IMR-90 (cell line): ENCODE measurements around the gene AP2B1. TPM values are rescaled to one million over a fixed set of nuclear protein-coding genes. Genes with fewer than 3 reads are reported as not detected.

Experiments used
- ATAC-seq: fragments of 200-7000 bp; cut with Tn5 transposase; 2 replicates; pipeline ENCODE4 v1.9.1; 2020; ENCODE audit warnings: low read depth, mild to moderate bottlenecking, moderate library complexity
- BruUV-seq: library from RNA; stranded (reverse); fragments of 400-500 nt; replicated peaks from 2 replicates; lab custom pipeline; 2021; lab: Mats Ljungman, UMichigan
- CTCF ChIA-PET: fragments of 300-600 bp; formaldehyde crosslinking; extraction: SDS; loops from one replicate; lab custom pipeline; 2021; ENCODE audit warnings: antibody characterized with exemption; lab: Yijun Ruan, JAX
- POLR2A ChIA-PET: fragments of 300-600 bp; sonication (Branson Sonifier 250); formaldehyde crosslinking; loops from one replicate; lab custom pipeline; 2022; ENCODE audit warnings: antibody characterized with exemption; ENCODE audit not compliant: unreplicated experiment; lab: Charles Lee
- DNase-seq: peaks from one replicate; pipeline ENCODE4 v3.0.0; 2013
- H2AFZ ChIP-seq: replicated peaks from 2 replicates; pipeline ENCODE3; 2013; ENCODE audit warnings: low read length, mild to moderate bottlenecking; ENCODE audit not compliant: poor library complexity
- H2AK5ac ChIP-seq: 2 replicates; pipeline ENCODE4 v1.6.1; 2013; ENCODE audit warnings: low read depth, low read length, inconsistent platforms
- H2AK9ac ChIP-seq: replicated peaks from 2 replicates; pipeline ENCODE3; 2013; ENCODE audit warnings: mild to moderate bottlenecking, low read depth, low read length, moderate library complexity; ENCODE audit not compliant: poor library complexity
- H2BK120ac ChIP-seq: 2 replicates; pipeline ENCODE4 v1.6.1; 2013; ENCODE audit warnings: low read depth, low read length, inconsistent platforms
- H2BK15ac ChIP-seq: 3 replicates; pipeline ENCODE4 v1.6.1; 2013; ENCODE audit warnings: low read depth, low read length, inconsistent platforms
- H2BK20ac ChIP-seq: 2 replicates; pipeline ENCODE4 v1.6.1; 2013; ENCODE audit warnings: low read depth, mild to moderate bottlenecking, inconsistent platforms, low read length, moderate library complexity
- H2BK5ac ChIP-seq: 2 replicates; pipeline ENCODE4 v1.6.1; 2013; ENCODE audit warnings: mild to moderate bottlenecking, low read depth, low read length, inconsistent platforms; ENCODE audit not compliant: poor library complexity, severe bottlenecking
- H3K14ac ChIP-seq: replicated peaks from 2 replicates; pipeline ENCODE4 v1.6.1; 2013; ENCODE audit warnings: low read depth, low read length, inconsistent platforms
- H3K18ac ChIP-seq: 2 replicates; pipeline ENCODE4 v1.6.1; 2013; ENCODE audit warnings: low read depth, low read length, control low read depth
- H3K23ac ChIP-seq: 2 replicates; pipeline ENCODE4 v1.6.1; 2013; ENCODE audit warnings: low read depth, low read length, inconsistent platforms
- H3K27ac ChIP-seq: 2 replicates; pipeline ENCODE4 v1.5.1; 2013; ENCODE audit warnings: mild to moderate bottlenecking, control low read depth, low read length; ENCODE audit not compliant: insufficient read depth
- H3K27me3 ChIP-seq: 2 replicates; pipeline ENCODE4 v1.6.1; 2013; ENCODE audit warnings: low read length; ENCODE audit not compliant: control insufficient read depth, insufficient read depth
- H3K36me3 ChIP-seq: 2 replicates; pipeline ENCODE4 v1.6.1; 2013; ENCODE audit warnings: low read length, mixed read lengths; ENCODE audit not compliant: control insufficient read depth, insufficient read depth
- H3K4ac ChIP-seq: 2 replicates; pipeline ENCODE4 v1.6.1; 2013; ENCODE audit warnings: low read depth, low read length, inconsistent platforms
- H3K4me1 ChIP-seq: 2 replicates; pipeline ENCODE4 v1.6.1; 2013; ENCODE audit warnings: low read length, mixed read lengths; ENCODE audit not compliant: control insufficient read depth, insufficient read depth
- H3K4me2 ChIP-seq: 2 replicates; pipeline ENCODE4 v1.6.1; 2013; ENCODE audit warnings: low read depth, mild to moderate bottlenecking, control low read depth, low read length, moderate library complexity
- H3K4me3 ChIP-seq: 2 replicates; pipeline ENCODE4 v1.5.1; 2013; ENCODE audit warnings: low read depth, mild to moderate bottlenecking, control low read depth, low read length, moderate library complexity; ENCODE audit not compliant: insufficient read depth
- H3K56ac ChIP-seq: 2 replicates; pipeline ENCODE4 v1.6.1; 2013; ENCODE audit warnings: low read length, inconsistent platforms; ENCODE audit not compliant: insufficient read depth; ENCODE audit errors: extremely low read depth
- H3K79me1 ChIP-seq, 2 experiments: 2 replicates each; pipeline ENCODE4 v1.6.1; 2013; ENCODE audit warnings: low read length in 2 of 2, inconsistent platforms in 1 of 2, low read depth in 1 of 2
- H3K9ac ChIP-seq: 2 replicates; pipeline ENCODE4 v1.6.1; 2013; ENCODE audit warnings: low read depth, low read length, control low read depth
- H3K9me1 ChIP-seq: 2 replicates; pipeline ENCODE4 v1.6.1; 2013; ENCODE audit warnings: low read length, inconsistent platforms; ENCODE audit not compliant: insufficient read depth
- H3K9me3 ChIP-seq: 2 replicates; pipeline ENCODE4 v1.6.1; 2013; ENCODE audit warnings: low read length; ENCODE audit not compliant: control insufficient read depth, insufficient read depth
- H4K20me1 ChIP-seq: 2 replicates; pipeline ENCODE4 v1.6.1; 2013; ENCODE audit warnings: low read length, inconsistent platforms; ENCODE audit not compliant: insufficient read depth
- H4K5ac ChIP-seq: 2 replicates; pipeline ENCODE4 v1.6.1; 2013; ENCODE audit warnings: mild to moderate bottlenecking, low read depth, low read length, control low read depth
- H4K8ac ChIP-seq, 2 experiments: 2 replicates each; pipeline ENCODE4 v1.6.1; 2013; ENCODE audit warnings: low read depth in 2 of 2, low read length in 2 of 2, control low read depth in 1 of 2, inconsistent platforms in 1 of 2
- H4K91ac ChIP-seq: 2 replicates; pipeline ENCODE4 v1.6.1; 2013; ENCODE audit warnings: low read depth, low read length, inconsistent platforms; ENCODE audit not compliant: insufficient read depth
- CEBPB ChIP-seq: IDR thresholded peaks from 2 replicates; pipeline ENCODE4 v1.6.1; 2012; ENCODE audit warnings: low read depth, low read length, improper control_type of control experiment
- FOS ChIP-seq: fragments of 150-350 bp; IDR thresholded peaks from 2 replicates; pipeline ENCODE4 v1.6.1; 2016; ENCODE audit warnings: low read depth, low read length
- dilution Hi-C: fragments of 300-500 bp; cut with HindIII; formaldehyde crosslinking; loops from one replicate; pipeline ENCODE4 v1.14.3; 2018; ENCODE audit warnings: low sequenced_read_pairs; ENCODE audit not compliant: unreplicated experiment
- in situ Hi-C: fragments of 300-500 bp; cut with MboI; formaldehyde crosslinking; loops from 3 replicates; pipeline ENCODE4 v1.14.3; 2019; ENCODE audit warnings: low sequenced_read_pairs, inconsistent platforms, mixed read lengths
- intact Hi-C: fragments of 100-400 bp; cut with micrococcal nuclease; formaldehyde crosslinking; loops from 2 replicates; pipeline ENCODE4 v1.10.0; 2022
- polyA plus RNA-seq, 3 experiments: library from polyadenylated mRNA; depleted of rRNA; stranded (reverse); fragments of >200 nt; gene quantifications; 2 replicates each; pipeline ENCODE4 v1.2.3, GENCODE V29; 2012; ENCODE audit warnings: low replicate concordance in 1 of 3
- total RNA-seq: library from RNA; depleted of rRNA; stranded (reverse); fragments of >200 nt; gene quantifications from 2 replicates; pipeline ENCODE4 v1.2.3, GENCODE V29; 2012
- TF ChIP-seq, protein P1 (sequence below): fragments of 150-350 bp; IDR thresholded peaks from 2 replicates; pipeline ENCODE4 v1.6.1; 2016; ENCODE audit warnings: low read depth, mild to moderate bottlenecking, low read length, moderate library complexity, borderline replicate concordance

Gene AP2B1
- total and polyA plus RNA-seq, 2 of the 4 experiments (the other 2 are of a cell fraction): 102 to 125 TPM

DNA sequence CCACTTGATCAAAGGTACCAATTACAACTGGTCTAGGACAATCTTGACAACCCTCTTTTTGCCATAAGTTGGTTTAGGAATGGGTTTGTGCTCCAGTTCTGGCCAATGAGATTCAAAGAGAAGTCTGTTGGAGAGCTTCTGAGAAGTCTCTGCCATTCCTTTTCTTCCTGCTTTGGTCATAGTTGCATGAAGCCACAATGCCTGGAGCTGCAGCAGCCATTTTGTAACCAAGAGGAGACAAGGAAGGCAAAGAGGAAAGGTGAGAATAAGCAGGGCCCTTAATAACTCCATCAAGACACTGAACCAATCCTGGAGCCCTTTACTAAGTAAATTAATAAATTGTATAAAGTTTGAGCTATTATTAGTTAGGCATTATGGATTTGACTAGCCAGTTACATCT lies 170.1 kb downstream of the AP2B1 start:
- H3K4me2 ChIP-seq: no peak overlapping the region
- H2AFZ ChIP-seq: no peak overlapping the region
- dilution Hi-C loops: no loop called here
- H2BK120ac ChIP-seq: no peak overlapping the region
- no peak overlapping the region for H2BK15ac ChIP-seq
- H2AK9ac ChIP-seq: no peak overlapping the region
- H3K4ac ChIP-seq: no peak overlapping the region
- no peak overlapping the region for H2AK5ac ChIP-seq
- in situ Hi-C loops: no loop called here
- TF ChIP-seq FOS (no peak), CEBPB (no peak)
- TF ChIP-seq, protein P1, sequence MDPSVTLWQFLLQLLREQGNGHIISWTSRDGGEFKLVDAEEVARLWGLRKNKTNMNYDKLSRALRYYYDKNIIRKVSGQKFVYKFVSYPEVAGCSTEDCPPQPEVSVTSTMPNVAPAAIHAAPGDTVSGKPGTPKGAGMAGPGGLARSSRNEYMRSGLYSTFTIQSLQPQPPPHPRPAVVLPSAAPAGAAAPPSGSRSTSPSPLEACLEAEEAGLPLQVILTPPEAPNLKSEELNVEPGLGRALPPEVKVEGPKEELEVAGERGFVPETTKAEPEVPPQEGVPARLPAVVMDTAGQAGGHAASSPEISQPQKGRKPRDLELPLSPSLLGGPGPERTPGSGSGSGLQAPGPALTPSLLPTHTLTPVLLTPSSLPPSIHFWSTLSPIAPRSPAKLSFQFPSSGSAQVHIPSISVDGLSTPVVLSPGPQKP: no peak
- peaks cover 2% of the 10 kb centered on the region; the same call in 1 of the 2 replicates for H3K9me3 ChIP-seq
- H3K18ac ChIP-seq: no peak overlapping the region
- no peak overlapping the region for H3K4me3 ChIP-seq
- no peaks in the 10 kb centered on the region for H3K9me1 ChIP-seq
- ATAC-seq (no peak), DNase-seq (no peak)
- H4K5ac ChIP-seq: no peak overlapping the region
- no TSS peak for BruUV-seq
- CTCF ChIA-PET: interaction anchor here (1.1 kb wide), 1 partner anchor 144 kb away, joined by 3 read pairs; no protein-coding TSS in a partner anchor
- no peak overlapping the region for H3K27ac ChIP-seq
- no peaks in the 10 kb centered on the region for H3K36me3 ChIP-seq
- H3K56ac ChIP-seq: no peak overlapping the region
- H3K79me1 ChIP-seq: no peaks in the 10 kb centered on the region
- intact Hi-C loops: no loop called here
- no peak overlapping the region for H2BK20ac ChIP-seq
- no peaks in the 10 kb centered on the region for H3K4me1 ChIP-seq
- no peaks in the 10 kb centered on the region for H4K20me1 ChIP-seq
- POLR2A ChIA-PET: interaction anchor here (0.5 kb wide), 1 partner anchor 157 kb away, joined by 3 read pairs; no protein-coding TSS in a partner anchor
- H4K8ac ChIP-seq: no peak overlapping the region
- no peak overlapping the region for H2BK5ac ChIP-seq
- no peak overlapping the region for H3K23ac ChIP-seq
- peaks cover 36% of the 10 kb centered on the region for H3K27me3 ChIP-seq
- H3K14ac ChIP-seq: no peak overlapping the region
- no peak overlapping the region for H4K91ac ChIP-seq
- no peak overlapping the region for H3K9ac ChIP-seq
